ENCODE measurements around the gene GPR137C. TPM values are rescaled to one million over a fixed set of nuclear protein-coding genes. Genes with fewer than 3 reads are reported as not detected.

The GPR137C gene
- total RNA-seq, 4 donors from 2014 or later, result 0.20 to 1.4 (median 1.1) TPM

DNA sequence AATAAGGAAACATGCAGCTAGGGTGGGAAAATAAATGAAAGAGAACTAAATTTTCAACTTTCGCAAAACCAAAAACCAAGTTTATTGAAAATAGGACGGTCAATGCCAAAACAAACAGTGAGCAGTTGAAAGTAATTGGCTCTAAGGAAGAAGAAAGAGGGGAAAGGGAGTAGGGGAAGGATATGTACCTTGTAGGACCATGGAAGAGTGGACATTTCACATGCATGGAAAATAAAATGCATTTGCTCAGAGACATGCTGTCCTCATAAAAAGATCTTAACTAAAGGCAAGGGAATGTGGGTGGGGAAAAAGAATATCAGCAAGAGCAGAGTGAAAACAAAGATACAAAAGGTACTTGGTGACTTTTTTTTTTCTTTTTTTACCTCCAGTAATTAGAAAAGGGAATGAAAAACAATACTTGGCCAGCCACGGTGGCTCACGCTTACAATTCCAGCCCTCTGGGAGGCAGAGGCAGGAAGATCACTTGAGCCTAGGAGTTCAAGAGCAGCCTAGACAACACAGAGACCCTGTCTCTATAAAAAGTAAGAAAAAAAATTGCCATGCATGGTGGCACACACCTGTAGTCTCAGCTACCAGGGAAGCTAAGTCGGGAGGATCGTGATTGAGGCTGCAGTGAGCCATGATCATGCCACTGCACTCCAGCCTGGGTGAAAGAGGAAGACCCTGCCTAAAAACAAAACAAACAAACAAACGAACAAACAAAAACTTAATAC is 6.9 kb upstream of the GPR137C start:
- intact Hi-C loops (cut with DNase I), result no loop called here
- Histone ChIP-seq H3K4me3 (replicated peaks in 1 of 3) (no peak overlapping the region), H3K27ac (no peak overlapping the region), H3K36me3 (no peaks in the 10 kb centered on the region), H3K27me3 (no peaks in the 10 kb centered on the region), H3K4me1 (no peaks in the 10 kb centered on the region), H3K9me3 (no peaks in the 10 kb centered on the region)
- no peak for TF ChIP-seq POLR2A (IDR thresholded peaks at IDR 0.05)
- TF ChIP-seq, protein P1, sequence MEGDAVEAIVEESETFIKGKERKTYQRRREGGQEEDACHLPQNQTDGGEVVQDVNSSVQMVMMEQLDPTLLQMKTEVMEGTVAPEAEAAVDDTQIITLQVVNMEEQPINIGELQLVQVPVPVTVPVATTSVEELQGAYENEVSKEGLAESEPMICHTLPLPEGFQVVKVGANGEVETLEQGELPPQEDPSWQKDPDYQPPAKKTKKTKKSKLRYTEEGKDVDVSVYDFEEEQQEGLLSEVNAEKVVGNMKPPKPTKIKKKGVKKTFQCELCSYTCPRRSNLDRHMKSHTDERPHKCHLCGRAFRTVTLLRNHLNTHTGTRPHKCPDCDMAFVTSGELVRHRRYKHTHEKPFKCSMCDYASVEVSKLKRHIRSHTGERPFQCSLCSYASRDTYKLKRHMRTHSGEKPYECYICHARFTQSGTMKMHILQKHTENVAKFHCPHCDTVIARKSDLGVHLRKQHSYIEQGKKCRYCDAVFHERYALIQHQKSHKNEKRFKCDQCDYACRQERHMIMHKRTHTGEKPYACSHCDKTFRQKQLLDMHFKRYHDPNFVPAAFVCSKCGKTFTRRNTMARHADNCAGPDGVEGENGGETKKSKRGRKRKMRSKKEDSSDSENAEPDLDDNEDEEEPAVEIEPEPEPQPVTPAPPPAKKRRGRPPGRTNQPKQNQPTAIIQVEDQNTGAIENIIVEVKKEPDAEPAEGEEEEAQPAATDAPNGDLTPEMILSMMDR (IDR thresholded peaks at IDR 0.05), result no peak
- DNase-seq, result no peak
- 82% methylated on average over 7 of the region's 7 CpGs for WGBS, 2 donors

DNA sequence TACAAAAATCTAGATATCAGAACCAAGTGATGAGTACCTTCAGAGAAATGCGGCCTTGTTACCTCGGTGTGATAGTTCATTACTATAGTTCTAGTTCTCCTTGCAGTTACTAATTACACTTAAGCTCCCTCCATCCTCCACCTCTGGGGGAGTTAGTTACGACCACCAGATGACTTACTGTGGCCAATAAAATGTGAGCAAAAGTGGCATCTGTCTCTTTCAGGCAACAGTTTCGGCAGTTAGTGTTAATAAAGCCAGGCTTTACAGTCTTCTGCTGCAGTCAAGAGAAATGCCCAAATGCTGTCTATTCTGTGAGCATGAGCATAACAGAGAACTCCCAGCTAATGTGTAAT is 6.3 kb upstream of the GPR137C start:
- Histone ChIP-seq H3K36me3 (no peaks in the 10 kb centered on the region), H3K4me3 (replicated peaks in 1 of 3) (no peak overlapping the region), H3K27ac (no peak overlapping the region), H3K27me3 (no peaks in the 10 kb centered on the region), H3K9me3 (no peaks in the 10 kb centered on the region), H3K4me1 (peaks cover under 1 to 4% of the 10 kb centered on the region in 2 donors)
- DNase-seq, result no peak
- WGBS, 2 donors, result 92 to 94% methylated on average over 4 of the region's 4 CpGs
- TF ChIP-seq, protein P1 (IDR thresholded peaks at IDR 0.05), result no peak
- no peak for TF ChIP-seq POLR2A (IDR thresholded peaks at IDR 0.05)
- intact Hi-C loops (cut with DNase I), result no loop called here

DNA sequence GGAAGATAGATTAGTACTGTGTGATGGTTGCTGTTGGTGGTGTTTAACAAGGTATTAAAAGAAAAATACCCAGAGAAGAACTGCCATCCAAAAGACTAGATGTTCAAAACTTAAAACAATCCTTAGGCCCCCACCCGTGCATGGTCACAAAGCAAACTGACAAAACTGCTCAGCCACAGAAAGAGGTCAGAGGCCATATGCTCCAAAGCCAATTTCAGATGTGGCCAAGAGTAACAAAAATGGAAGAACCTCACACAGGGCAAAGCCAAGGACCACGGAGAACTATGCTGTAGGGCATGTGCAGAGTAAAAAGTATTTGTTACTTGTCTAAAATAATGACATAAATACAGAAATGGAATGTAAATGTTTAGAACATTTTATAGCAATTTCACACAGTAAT is 5.6 kb upstream of the GPR137C start:
- H3K36me3 ChIP-seq, result no peaks in the 10 kb centered on the region
- H3K27me3 ChIP-seq, result no peaks in the 10 kb centered on the region
- DNase-seq, result no peak
- 48 to 59% methylated on average over 2 of the region's 2 CpGs for WGBS, 2 donors
- H3K9me3 ChIP-seq, result no peaks in the 10 kb centered on the region
- H3K27ac ChIP-seq, result no peak overlapping the region
- intact Hi-C loops (cut with DNase I), result no loop called here
- peaks cover 5 to 6% of the 10 kb centered on the region in 2 donors for H3K4me1 ChIP-seq
- no peak overlapping the region for H3K4me3 ChIP-seq (replicated peaks in 1 of 3)
- no peak for TF ChIP-seq POLR2A (IDR thresholded peaks at IDR 0.05)
- TF ChIP-seq, protein P1 (IDR thresholded peaks at IDR 0.05), result no peak

DNA sequence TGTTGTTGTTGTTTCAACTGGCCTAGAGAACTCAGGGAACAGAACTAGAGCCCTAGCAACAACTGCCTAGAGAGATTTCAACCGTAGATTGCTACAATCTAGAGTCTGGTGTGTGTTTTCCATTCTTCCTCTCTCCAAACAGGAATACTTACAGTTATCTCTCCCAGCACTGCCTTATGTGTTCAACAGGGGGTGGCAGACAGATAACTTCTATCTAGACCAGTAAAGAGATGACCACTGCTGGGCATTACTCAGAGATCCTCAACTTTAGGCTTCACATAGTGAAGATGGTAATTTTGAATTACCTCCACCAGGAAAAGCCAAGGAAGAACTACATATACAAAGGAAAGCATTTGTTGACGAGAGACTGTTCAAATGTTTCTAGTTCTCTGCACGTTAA is 5.1 kb upstream of the GPR137C start:
- Histone ChIP-seq H3K27me3 (no peaks in the 10 kb centered on the region), H3K9me3 (no peaks in the 10 kb centered on the region), H3K27ac (no peak overlapping the region), H3K4me3 (replicated peaks in 1 of 3) (no peak overlapping the region), H3K4me1 (peaks cover 5 to 6% of the 10 kb centered on the region in 2 donors), H3K36me3 (no peaks in the 10 kb centered on the region)
- no peak for DNase-seq
- TF ChIP-seq, protein P1 (IDR thresholded peaks at IDR 0.05), result no peak
- TF ChIP-seq POLR2A (IDR thresholded peaks at IDR 0.05), result no peak
- 88 to 95% methylated on average over 3 of the region's 3 CpGs for WGBS, 2 donors
- intact Hi-C loops (cut with DNase I), result no loop called here

DNA sequence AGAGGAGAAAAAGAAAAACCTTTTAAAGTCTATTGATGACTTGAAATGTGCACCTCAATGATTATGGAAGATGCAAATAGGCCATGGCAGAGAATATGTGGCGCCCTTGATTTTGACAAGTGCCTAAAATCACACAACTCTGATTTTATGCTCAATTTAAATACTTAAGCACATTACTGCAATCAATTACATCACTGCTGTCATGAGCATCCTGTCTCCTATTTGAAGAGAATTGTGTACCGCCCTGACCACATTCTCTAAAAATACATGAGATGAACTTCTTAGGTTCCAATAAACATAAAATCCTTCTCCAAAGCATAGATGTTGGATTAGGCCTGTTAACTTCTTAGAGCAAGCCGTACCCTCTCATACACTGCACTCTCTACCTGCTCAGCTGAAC is 2.0 kb upstream of the GPR137C start:
- no peaks in the 10 kb centered on the region for H3K9me3 ChIP-seq
- H3K27me3 ChIP-seq, result no peaks in the 10 kb centered on the region
- H3K27ac ChIP-seq, result no peak overlapping the region
- no peak overlapping the region for H3K4me3 ChIP-seq (replicated peaks in 1 of 3)
- H3K36me3 ChIP-seq, result no peaks in the 10 kb centered on the region
- intact Hi-C loops (cut with DNase I), result loop anchor here (5.0 kb wide), 1 partner anchor 152 kb away; no protein-coding TSS in a partner anchor
- H3K4me1 ChIP-seq, result peaks cover 8 to 10% of the 10 kb centered on the region in 2 donors
- TF ChIP-seq, protein P1 (IDR thresholded peaks at IDR 0.05), result no peak
- no peak for TF ChIP-seq POLR2A (IDR thresholded peaks at IDR 0.05)
- WGBS, 2 donors, result 93 to 97% methylated on average over 3 of the region's 3 CpGs
- no peak for DNase-seq
